ENCODE results near the gene PAK3. TPM values are rescaled to one million over a fixed set of nuclear protein-coding genes. Genes with fewer than 3 reads are reported as not detected.

The PAK3 gene
- total and polyA plus RNA-seq, 7 donors = 0.04 to 0.71 (median 0.15) TPM

GRCh38 chrX:111131572-111131971 is 35.6 kb downstream of the PAK3 start:
- Histone ChIP-seq H3K4me1 (no peaks in the 10 kb centered on the region), H3K27me3 (ENCODE audit: insufficient read depth in 3 of 3, low read length in 2 of 3) (peaks cover 0 to 44% (median 0%) of the 10 kb centered on the region in 3 donors), H3K9me3 (no peaks in the 10 kb centered on the region), H3K4me3 (no peak overlapping the region), H3K27ac (no peak overlapping the region), H3K36me3 (ENCODE audit: insufficient read depth in 1 of 2, low read depth in 1 of 2) (no peaks in the 10 kb centered on the region)
- ATAC-seq (no peak), DNase-seq (no peak)
- no peak for TF ChIP-seq CTCF (IDR thresholded peaks at IDR 0.05)
- intact Hi-C loops (cut with DNase I) = no loop called here

GRCh38 chrX:111133389-111133788 is 37.4 kb downstream of the PAK3 start:
- H3K9me3 ChIP-seq = no peaks in the 10 kb centered on the region
- H3K36me3 ChIP-seq (ENCODE audit: insufficient read depth in 1 of 2, low read depth in 1 of 2) = no peaks in the 10 kb centered on the region
- H3K4me1 ChIP-seq = no peaks in the 10 kb centered on the region
- TF ChIP-seq CTCF (IDR thresholded peaks at IDR 0.05) = no peak
- H3K27ac ChIP-seq = no peak overlapping the region
- ATAC-seq = no peak
- DNase-seq = no peak
- H3K4me3 ChIP-seq = no peak overlapping the region
- peaks cover 0 to 51% (median 0%) of the 10 kb centered on the region in 3 donors for H3K27me3 ChIP-seq (ENCODE audit: insufficient read depth in 3 of 3, low read length in 2 of 3)
- intact Hi-C loops (cut with DNase I) = no loop called here

- H3K36me3 ChIP-seq (ENCODE audit: insufficient read depth in 1 of 2, low read depth in 1 of 2) = no peaks in the 10 kb centered on the region
- H3K27me3 ChIP-seq (ENCODE audit: insufficient read depth in 3 of 3, low read length in 2 of 3) = peaks cover 0 to 25% (median 0%) of the 10 kb centered on the region in 3 donors
- no peaks in the 10 kb centered on the region for H3K9me3 ChIP-seq
- intact Hi-C loops (cut with DNase I) = no loop called here
- ATAC-seq = no peak
- H3K4me3 ChIP-seq = no peak overlapping the region
- TF ChIP-seq CTCF (IDR thresholded peaks at IDR 0.05) = no peak
- no peaks in the 10 kb centered on the region for H3K4me1 ChIP-seq
- no peak overlapping the region for H3K27ac ChIP-seq
- no peak for DNase-seq
These were observed 49.9 kb downstream of the PAK3 start for GRCh38 chrX:111145878-111146277.

- 77 to 95% (median 92%) methylated on average over 3 of the region's 3 CpGs for WGBS, 3 donors
- Histone ChIP-seq H3K4me3 (no peak overlapping the region), H3K27ac (no peak overlapping the region), H3K4me1 (no peaks in the 10 kb centered on the region), H3K36me3 (ENCODE audit: insufficient read depth in 1 of 2, low read depth in 1 of 2) (no peaks in the 10 kb centered on the region), H3K27me3 (ENCODE audit: insufficient read depth in 3 of 3, low read length in 2 of 3) (peaks cover 0 to 28% (median 0%) of the 10 kb centered on the region in 3 donors), H3K9me3 (no peaks in the 10 kb centered on the region)
- DNase-seq (no peak), ATAC-seq (no peak)
- intact Hi-C loops (cut with DNase I) = loop anchor here in 1 of 2 donors (5.0 kb wide), 1 partner anchor 689 kb away; no protein-coding TSS in a partner anchor
- no peak for TF ChIP-seq CTCF (IDR thresholded peaks at IDR 0.05)
These were observed 55.8 kb downstream of the PAK3 start for GRCh38 chrX:111151764-111152163.

- peaks cover 6% of the 10 kb centered on the region for H3K9me3 ChIP-seq
- H3K4me1 ChIP-seq = no peaks in the 10 kb centered on the region
- peaks cover 0 to 29% (median 0%) of the 10 kb centered on the region in 3 donors for H3K27me3 ChIP-seq (ENCODE audit: insufficient read depth in 3 of 3, low read length in 2 of 3)
- intact Hi-C loops (cut with DNase I) = no loop called here
- 80 to 90% (median 80%) methylated on average over 3 of the region's 3 CpGs for WGBS, 3 donors
- no peaks in the 10 kb centered on the region for H3K36me3 ChIP-seq (ENCODE audit: insufficient read depth in 1 of 2, low read depth in 1 of 2)
- ATAC-seq (no peak), DNase-seq (no peak)
- no peak for TF ChIP-seq CTCF (IDR thresholded peaks at IDR 0.05)
- no peak overlapping the region for H3K4me3 ChIP-seq
- no peak overlapping the region for H3K27ac ChIP-seq
These were observed 63.2 kb downstream of the PAK3 start for GRCh38 chrX:111159232-111159631.
